ENCODE results near the gene KLHL14.
A peak's percentile ranks its signal among the peaks of the same experiment; 100 is the strongest.
"Not testable (repeated sequence)": the region's sequence is repeated elsewhere in the genome, so short reads cannot be mapped to it uniquely, and the experiment has no call there.

The KLHL14 gene

DNA sequence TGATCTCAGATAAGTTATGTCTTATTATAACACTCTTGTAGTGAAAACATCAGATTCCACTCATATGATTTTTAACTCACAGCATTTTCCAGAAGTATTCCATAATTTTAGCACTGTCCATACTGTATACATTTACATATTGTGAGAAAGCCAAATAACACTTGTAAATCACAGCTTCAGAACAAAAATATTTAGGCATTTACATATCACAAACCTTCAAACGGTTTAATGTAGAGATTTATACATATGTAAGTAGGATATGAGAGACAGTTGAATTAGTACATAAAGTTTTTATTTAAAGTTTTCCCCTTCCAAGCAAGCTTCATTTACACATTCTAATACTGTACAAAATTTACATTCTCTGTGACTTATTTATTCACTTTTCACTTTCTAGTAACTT lies 100.4 kb downstream of the KLHL14 start:
- no peak for DNase-seq (ENCODE audit: low read depth)
- no peak overlapping the region for H3K4me3 ChIP-seq (ENCODE audit: control insufficient read depth, low read depth, low read length)
- no peak for TF ChIP-seq CTCF (conservative IDR thresholded peaks at IDR 0.05; ENCODE audit: control insufficient read depth, insufficient read depth, low read depth, low read length)

- no peak overlapping the region for H3K4me3 ChIP-seq (ENCODE audit: control insufficient read depth, low read depth, low read length)
- no peak for TF ChIP-seq CTCF (conservative IDR thresholded peaks at IDR 0.05; ENCODE audit: control insufficient read depth, insufficient read depth, low read depth, low read length)
- DNase-seq (ENCODE audit: low read depth), result no peak
Observed at GRCh38 chr18:32670727-32671126, 102.1 kb downstream of the KLHL14 start.

- H3K4me3 ChIP-seq (ENCODE audit: control insufficient read depth, low read depth, low read length), result no peak overlapping the region
- no peak for DNase-seq (ENCODE audit: low read depth)
- peak; percentile 15 for TF ChIP-seq CTCF (conservative IDR thresholded peaks at IDR 0.05; ENCODE audit: control insufficient read depth, insufficient read depth, low read depth, low read length)
Observed at GRCh38 chr18:32669549-32670165, 103.2 kb downstream of the KLHL14 start.

DNA sequence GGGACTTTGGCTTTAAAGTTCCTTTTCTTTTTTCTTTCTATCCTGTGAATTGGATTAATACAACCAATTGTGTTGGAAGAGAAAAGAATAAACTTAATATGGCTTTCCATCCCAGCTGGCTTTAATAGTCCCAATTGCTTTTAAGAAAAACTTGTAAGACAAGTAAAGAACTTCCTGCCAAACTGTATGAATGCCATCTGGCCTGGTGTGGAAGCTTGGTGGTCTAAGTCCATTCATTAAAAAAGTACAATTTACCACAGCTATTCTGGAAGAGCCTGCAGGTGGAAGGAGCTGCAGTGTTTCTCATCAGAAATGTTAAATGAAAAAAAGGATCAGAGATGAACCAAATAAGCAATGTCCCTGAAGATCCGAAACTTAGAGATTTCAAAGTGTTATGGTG lies 103.9 kb downstream of the KLHL14 start:
- no peak for TF ChIP-seq CTCF (conservative IDR thresholded peaks at IDR 0.05; ENCODE audit: control insufficient read depth, insufficient read depth, low read depth, low read length)
- no peak for DNase-seq (ENCODE audit: low read depth)
- H3K4me3 ChIP-seq (ENCODE audit: control insufficient read depth, low read depth, low read length), result no peak overlapping the region

GRCh38 chr18:32661486-32662299 lies 111.1 kb downstream of the KLHL14 start:
- TF ChIP-seq CTCF (conservative IDR thresholded peaks at IDR 0.05; ENCODE audit: control insufficient read depth, insufficient read depth, low read depth, low read length), result no peak
- H3K4me3 ChIP-seq (ENCODE audit: control insufficient read depth, low read depth, low read length), result no peak overlapping the region
- DNase-seq (ENCODE audit: low read depth), result peak; percentile 1

DNA sequence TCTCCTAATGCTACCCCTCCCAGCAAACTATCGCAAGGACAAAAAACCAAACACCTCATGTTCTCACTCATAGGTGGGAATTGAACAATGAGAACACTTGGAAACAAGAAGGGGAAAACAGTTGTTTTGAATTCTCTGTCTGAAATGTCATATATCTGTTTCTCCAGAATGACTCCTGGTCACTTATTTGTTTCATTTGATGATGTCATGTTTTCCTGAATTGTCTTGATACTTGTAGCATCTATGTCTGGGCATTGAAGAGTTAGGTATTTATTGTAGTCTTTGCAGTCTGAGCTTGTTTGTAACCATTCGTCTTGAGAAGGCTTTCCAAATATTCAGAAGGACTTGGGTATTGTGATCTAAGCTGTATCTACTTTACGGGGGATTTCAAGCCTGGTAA lies 118.3 kb downstream of the KLHL14 start:
- not testable (repeated sequence) for DNase-seq (ENCODE audit: low read depth)

GRCh38 chr18:32637659-32638058 lies 135.2 kb downstream of the KLHL14 start:
- H3K4me3 ChIP-seq (ENCODE audit: control insufficient read depth, low read depth, low read length); DNase-seq (ENCODE audit: low read depth): not testable (repeated sequence)

More for the DNA sequence above, 118.3 kb downstream of the KLHL14 start:
- H3K4me3 ChIP-seq (ENCODE audit: control insufficient read depth, low read depth, low read length), result not testable (repeated sequence)
